IMR-90 (cell line): ENCODE data around the gene NTSR1. TPM values are rescaled to one million over a fixed set of nuclear protein-coding genes. Genes with fewer than 3 reads are reported as not detected.

Experiments
- ATAC-seq: fragments of 200-7000 bp; cut with Tn5 transposase; 2 replicates; pipeline ENCODE4 v1.9.1; 2020; ENCODE audit warnings: low read depth, mild to moderate bottlenecking, moderate library complexity
- BruUV-seq: library from RNA; stranded (reverse); fragments of 400-500 nt; replicated peaks from 2 replicates; lab custom pipeline; 2021; lab: Mats Ljungman, UMichigan
- CTCF ChIA-PET: fragments of 300-600 bp; formaldehyde crosslinking; extraction: SDS; loops from one replicate; lab custom pipeline; 2021; ENCODE audit warnings: antibody characterized with exemption; lab: Yijun Ruan, JAX
- POLR2A ChIA-PET: fragments of 300-600 bp; sonication (Branson Sonifier 250); formaldehyde crosslinking; loops from one replicate; lab custom pipeline; 2022; ENCODE audit warnings: antibody characterized with exemption; ENCODE audit not compliant: unreplicated experiment; lab: Charles Lee
- DNase-seq: peaks from one replicate; pipeline ENCODE4 v3.0.0; 2013
- H2AFZ ChIP-seq: replicated peaks from 2 replicates; pipeline ENCODE3; 2013; ENCODE audit warnings: low read length, mild to moderate bottlenecking; ENCODE audit not compliant: poor library complexity
- H2AK5ac ChIP-seq: 2 replicates; pipeline ENCODE4 v1.6.1; 2013; ENCODE audit warnings: low read depth, low read length, inconsistent platforms
- H2AK9ac ChIP-seq: replicated peaks from 2 replicates; pipeline ENCODE3; 2013; ENCODE audit warnings: mild to moderate bottlenecking, low read depth, low read length, moderate library complexity; ENCODE audit not compliant: poor library complexity
- H2BK120ac ChIP-seq: 2 replicates; pipeline ENCODE4 v1.6.1; 2013; ENCODE audit warnings: low read depth, low read length, inconsistent platforms
- H2BK15ac ChIP-seq: 3 replicates; pipeline ENCODE4 v1.6.1; 2013; ENCODE audit warnings: low read depth, low read length, inconsistent platforms
- H2BK20ac ChIP-seq: 2 replicates; pipeline ENCODE4 v1.6.1; 2013; ENCODE audit warnings: low read depth, mild to moderate bottlenecking, inconsistent platforms, low read length, moderate library complexity
- H2BK5ac ChIP-seq: 2 replicates; pipeline ENCODE4 v1.6.1; 2013; ENCODE audit warnings: mild to moderate bottlenecking, low read depth, low read length, inconsistent platforms; ENCODE audit not compliant: poor library complexity, severe bottlenecking
- H3K14ac ChIP-seq: replicated peaks from 2 replicates; pipeline ENCODE4 v1.6.1; 2013; ENCODE audit warnings: low read depth, low read length, inconsistent platforms
- H3K18ac ChIP-seq: 2 replicates; pipeline ENCODE4 v1.6.1; 2013; ENCODE audit warnings: low read depth, low read length, control low read depth
- H3K23ac ChIP-seq: 2 replicates; pipeline ENCODE4 v1.6.1; 2013; ENCODE audit warnings: low read depth, low read length, inconsistent platforms
- H3K27ac ChIP-seq: 2 replicates; pipeline ENCODE4 v1.5.1; 2013; ENCODE audit warnings: mild to moderate bottlenecking, control low read depth, low read length; ENCODE audit not compliant: insufficient read depth
- H3K27me3 ChIP-seq: 2 replicates; pipeline ENCODE4 v1.6.1; 2013; ENCODE audit warnings: low read length; ENCODE audit not compliant: control insufficient read depth, insufficient read depth
- H3K36me3 ChIP-seq: 2 replicates; pipeline ENCODE4 v1.6.1; 2013; ENCODE audit warnings: low read length, mixed read lengths; ENCODE audit not compliant: control insufficient read depth, insufficient read depth
- H3K4ac ChIP-seq: 2 replicates; pipeline ENCODE4 v1.6.1; 2013; ENCODE audit warnings: low read depth, low read length, inconsistent platforms
- H3K4me1 ChIP-seq: 2 replicates; pipeline ENCODE4 v1.6.1; 2013; ENCODE audit warnings: low read length, mixed read lengths; ENCODE audit not compliant: control insufficient read depth, insufficient read depth
- H3K4me2 ChIP-seq: 2 replicates; pipeline ENCODE4 v1.6.1; 2013; ENCODE audit warnings: low read depth, mild to moderate bottlenecking, control low read depth, low read length, moderate library complexity
- H3K4me3 ChIP-seq: 2 replicates; pipeline ENCODE4 v1.5.1; 2013; ENCODE audit warnings: low read depth, mild to moderate bottlenecking, control low read depth, low read length, moderate library complexity; ENCODE audit not compliant: insufficient read depth
- H3K56ac ChIP-seq: 2 replicates; pipeline ENCODE4 v1.6.1; 2013; ENCODE audit warnings: low read length, inconsistent platforms; ENCODE audit not compliant: insufficient read depth; ENCODE audit errors: extremely low read depth
- H3K79me1 ChIP-seq, 2 experiments: 2 replicates each; pipeline ENCODE4 v1.6.1; 2013; ENCODE audit warnings: low read length in 2 of 2, inconsistent platforms in 1 of 2, low read depth in 1 of 2
- H3K9ac ChIP-seq: 2 replicates; pipeline ENCODE4 v1.6.1; 2013; ENCODE audit warnings: low read depth, low read length, control low read depth
- H3K9me1 ChIP-seq: 2 replicates; pipeline ENCODE4 v1.6.1; 2013; ENCODE audit warnings: low read length, inconsistent platforms; ENCODE audit not compliant: insufficient read depth
- H3K9me3 ChIP-seq: 2 replicates; pipeline ENCODE4 v1.6.1; 2013; ENCODE audit warnings: low read length; ENCODE audit not compliant: control insufficient read depth, insufficient read depth
- H4K20me1 ChIP-seq: 2 replicates; pipeline ENCODE4 v1.6.1; 2013; ENCODE audit warnings: low read length, inconsistent platforms; ENCODE audit not compliant: insufficient read depth
- H4K5ac ChIP-seq: 2 replicates; pipeline ENCODE4 v1.6.1; 2013; ENCODE audit warnings: mild to moderate bottlenecking, low read depth, low read length, control low read depth
- H4K8ac ChIP-seq, 2 experiments: 2 replicates each; pipeline ENCODE4 v1.6.1; 2013; ENCODE audit warnings: low read depth in 2 of 2, low read length in 2 of 2, control low read depth in 1 of 2, inconsistent platforms in 1 of 2
- H4K91ac ChIP-seq: 2 replicates; pipeline ENCODE4 v1.6.1; 2013; ENCODE audit warnings: low read depth, low read length, inconsistent platforms; ENCODE audit not compliant: insufficient read depth
- BHLHE40 ChIP-seq: fragments of 150-350 bp; IDR thresholded peaks from 2 replicates; pipeline ENCODE4 v1.6.1; 2016; ENCODE audit warnings: mild to moderate bottlenecking, low read depth, low read length
- CEBPB ChIP-seq: IDR thresholded peaks from 2 replicates; pipeline ENCODE4 v1.6.1; 2012; ENCODE audit warnings: low read depth, low read length, improper control_type of control experiment
- CHD1 ChIP-seq: IDR thresholded peaks from 2 replicates; pipeline ENCODE4 v1.6.1; 2012; ENCODE audit warnings: low read depth, low read length, improper control_type of control experiment
- CTCF ChIP-seq: conservative IDR thresholded peaks from 2 replicates; pipeline ENCODE4 v1.5.1; 2012; ENCODE audit warnings: mild to moderate bottlenecking, low read depth, low read length, improper control_type of control experiment
- FOS ChIP-seq: fragments of 150-350 bp; IDR thresholded peaks from 2 replicates; pipeline ENCODE4 v1.6.1; 2016; ENCODE audit warnings: low read depth, low read length
- MAFK ChIP-seq: IDR thresholded peaks from 2 replicates; pipeline ENCODE4 v1.6.1; 2012; ENCODE audit warnings: low read depth, low read length, improper control_type of control experiment
- MAZ ChIP-seq: IDR thresholded peaks from 2 replicates; pipeline ENCODE4 v1.6.1; 2012; ENCODE audit warnings: low read depth, mild to moderate bottlenecking, low read length, improper control_type of control experiment, moderate library complexity, borderline replicate concordance
- MXI1 ChIP-seq: IDR thresholded peaks from 2 replicates; pipeline ENCODE4 v1.6.1; 2012; ENCODE audit warnings: low read depth, mild to moderate bottlenecking, low read length, moderate library complexity, borderline replicate concordance
- NFE2L2 ChIP-seq: fragments of 150-350 bp; IDR thresholded peaks from 2 replicates; pipeline ENCODE4 v1.6.1; 2016; ENCODE audit warnings: low read depth, mild to moderate bottlenecking, low read length
- POLR2A ChIP-seq: IDR thresholded peaks from 2 replicates; pipeline ENCODE4 v1.6.1; 2012; ENCODE audit warnings: mild to moderate bottlenecking, low read depth, low read length
- RAD21 ChIP-seq: IDR thresholded peaks from 2 replicates; pipeline ENCODE4 v1.6.1; 2012; ENCODE audit warnings: low read length, improper control_type of control experiment
- RCOR1 ChIP-seq: IDR thresholded peaks from 2 replicates; pipeline ENCODE4 v1.6.1; 2012; ENCODE audit warnings: mild to moderate bottlenecking, low read length, improper control_type of control experiment; ENCODE audit not compliant: insufficient replicate concordance
- RFX5 ChIP-seq: IDR thresholded peaks from 2 replicates; pipeline ENCODE4 v1.8.0; 2012; ENCODE audit warnings: low read depth, mild to moderate bottlenecking, low read length, moderate library complexity
- SMC3 ChIP-seq: fragments of 150-350 bp; IDR thresholded peaks from 2 replicates; pipeline ENCODE4 v1.6.1; 2016; ENCODE audit warnings: low read depth, mild to moderate bottlenecking, antibody characterized with exemption, low read length, moderate library complexity
- USF2 ChIP-seq: fragments of 150-350 bp; IDR thresholded peaks from 2 replicates; pipeline ENCODE4 v1.6.1; 2017; ENCODE audit warnings: mild to moderate bottlenecking, antibody characterized with exemption, low read length, low read depth
- WGBS, 2 experiments: methylation state at CpG; one replicate each; pipeline versions ENCODE4 v1.1.5 to v1.1.7; 2013; ENCODE audit warnings: missing lambda C conversion rate in 2 of 2; ENCODE audit not compliant: insufficient read length in 1 of 2; ENCODE audit errors: extremely low coverage in 2 of 2; 5-methylcytosine and 5-hydroxymethylcytosine counted together
- dilution Hi-C: fragments of 300-500 bp; cut with HindIII; formaldehyde crosslinking; loops from one replicate; pipeline ENCODE4 v1.14.3; 2018; ENCODE audit warnings: low sequenced_read_pairs; ENCODE audit not compliant: unreplicated experiment
- in situ Hi-C: fragments of 300-500 bp; cut with MboI; formaldehyde crosslinking; loops from 3 replicates; pipeline ENCODE4 v1.14.3; 2019; ENCODE audit warnings: low sequenced_read_pairs, inconsistent platforms, mixed read lengths
- intact Hi-C: fragments of 100-400 bp; cut with micrococcal nuclease; formaldehyde crosslinking; loops from 2 replicates; pipeline ENCODE4 v1.10.0; 2022
- polyA plus RNA-seq, 3 experiments: library from polyadenylated mRNA; depleted of rRNA; stranded (reverse); fragments of >200 nt; gene quantifications; 2 replicates each; pipeline ENCODE4 v1.2.3, GENCODE V29; 2012; ENCODE audit warnings: low replicate concordance in 1 of 3
- total RNA-seq: library from RNA; depleted of rRNA; stranded (reverse); fragments of >200 nt; gene quantifications from 2 replicates; pipeline ENCODE4 v1.2.3, GENCODE V29; 2012
- TF ChIP-seq, protein P1 (sequence below): fragments of 150-350 bp; IDR thresholded peaks from 2 replicates; pipeline ENCODE4 v1.6.1; 2016; ENCODE audit warnings: low read depth, mild to moderate bottlenecking, low read length, moderate library complexity, borderline replicate concordance

The NTSR1 gene
- total and polyA plus RNA-seq, 2 of the 4 experiments (the other 2 are of a cell fraction): 0.54 to 1.8 TPM

DNA sequence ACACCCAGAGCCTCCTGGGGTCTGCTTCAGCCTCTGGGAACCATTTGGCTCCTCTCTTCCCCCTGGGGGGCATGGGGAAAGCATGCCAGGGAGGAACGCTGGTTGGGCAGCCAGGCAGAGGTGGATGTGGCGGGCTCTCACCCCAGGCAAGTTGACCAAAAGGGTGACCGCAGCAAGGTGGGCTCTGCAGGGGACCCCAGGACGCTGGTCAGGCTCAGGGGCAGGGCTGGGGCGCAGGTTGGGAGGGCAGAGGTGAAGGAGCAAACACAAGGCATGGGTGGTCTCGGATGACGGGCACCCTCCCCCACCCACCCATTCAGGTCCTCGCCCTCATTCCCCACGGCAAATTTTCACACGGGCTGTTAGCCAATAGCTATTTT is 57.4 kb downstream of the NTSR1 start:
- no peaks in the 10 kb centered on the region for H3K79me1 ChIP-seq
- CTCF ChIA-PET: interaction anchor here (1.0 kb wide), 1 partner anchor 26 kb away, joined by 3 read pairs; no protein-coding TSS in a partner anchor
- H3K9ac ChIP-seq: no peak overlapping the region
- no peak overlapping the region for H2AK5ac ChIP-seq
- no peak overlapping the region for H3K4me2 ChIP-seq
- no peak overlapping the region for H3K4me3 ChIP-seq
- H3K9me1 ChIP-seq: peaks cover 4% of the 10 kb centered on the region
- no peak overlapping the region for H3K18ac ChIP-seq
- no peak overlapping the region for H3K56ac ChIP-seq
- DNase-seq (no peak), ATAC-seq (no peak)
- no peak overlapping the region for H3K4ac ChIP-seq
- no peak overlapping the region for H3K14ac ChIP-seq
- intact Hi-C loops (no loop called here), dilution Hi-C loops (no loop called here), in situ Hi-C loops (no loop called here)
- no peak overlapping the region for H4K91ac ChIP-seq
- POLR2A ChIA-PET: no interaction called here
- H4K20me1 ChIP-seq: no peaks in the 10 kb centered on the region
- H2BK120ac ChIP-seq: no peak overlapping the region
- TF ChIP-seq MAFK (no peak), CTCF (no peak), SMC3 (no peak), MAZ (no peak), FOS (no peak), RAD21 (no peak), RCOR1 (no peak), NFE2L2 (no peak), BHLHE40 (no peak), CEBPB (no peak), USF2 (no peak), MXI1 (no peak), RFX5 (no peak), CHD1 (no peak), POLR2A (no peak)
- TF ChIP-seq, protein P1, sequence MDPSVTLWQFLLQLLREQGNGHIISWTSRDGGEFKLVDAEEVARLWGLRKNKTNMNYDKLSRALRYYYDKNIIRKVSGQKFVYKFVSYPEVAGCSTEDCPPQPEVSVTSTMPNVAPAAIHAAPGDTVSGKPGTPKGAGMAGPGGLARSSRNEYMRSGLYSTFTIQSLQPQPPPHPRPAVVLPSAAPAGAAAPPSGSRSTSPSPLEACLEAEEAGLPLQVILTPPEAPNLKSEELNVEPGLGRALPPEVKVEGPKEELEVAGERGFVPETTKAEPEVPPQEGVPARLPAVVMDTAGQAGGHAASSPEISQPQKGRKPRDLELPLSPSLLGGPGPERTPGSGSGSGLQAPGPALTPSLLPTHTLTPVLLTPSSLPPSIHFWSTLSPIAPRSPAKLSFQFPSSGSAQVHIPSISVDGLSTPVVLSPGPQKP: no peak
- no peak overlapping the region for H2BK20ac ChIP-seq
- H3K4me1 ChIP-seq: peaks cover 6% of the 10 kb centered on the region
- no peak overlapping the region for H2BK15ac ChIP-seq
- no TSS peak for BruUV-seq
- no peak overlapping the region for H4K5ac ChIP-seq
- H3K27me3 ChIP-seq: peaks cover 12% of the 10 kb centered on the region; the same call in 1 of the 2 replicates
- no peak overlapping the region for H3K27ac ChIP-seq
- H2AK9ac ChIP-seq: no peak overlapping the region
- H2BK5ac ChIP-seq: no peak overlapping the region
- no peaks in the 10 kb centered on the region for H3K36me3 ChIP-seq
- H3K23ac ChIP-seq: no peak overlapping the region
- no peak overlapping the region for H2AFZ ChIP-seq
- no peaks in the 10 kb centered on the region for H3K9me3 ChIP-seq
- no peak overlapping the region for H4K8ac ChIP-seq
- no CpG with 5 or more reads among the region's 10 CpGs for WGBS, 2 experiments
